ENCODE results near the gene PANX1.

- no peak for TF ChIP-seq CTCF (IDR thresholded peaks at IDR 0.05)
- TF ChIP-seq POLR2A (IDR thresholded peaks at IDR 0.05): no peak
Observed at GRCh38 chr11:94100253-94100652, 28.4 kb upstream of the PANX1 start.

All from right lobe of liver (tissue), 4 donors.